Measurements from ENCODE around the gene C9orf72.

The C9orf72 gene

GRCh38 chr9:27599102-27599869 is 26.0 kb upstream of the C9orf72 start:
- FAIRE-seq (no peak), DNase-seq (ENCODE audit: insufficient read length) (no peak)
- TF ChIP-seq TAF1 (IDR thresholded peaks at IDR 0.05; ENCODE audit: borderline replicate concordance, low read depth, low read length) (no peak), POLR2AphosphoS5 (IDR thresholded peaks at IDR 0.05; ENCODE audit: low read depth, low read length) (no peak), POLR2A (IDR thresholded peaks at IDR 0.05; ENCODE audit: low read depth, low read length) (no peak)

- DNase-seq (ENCODE audit: insufficient read length), result no peak
- TF ChIP-seq POLR2AphosphoS5 (IDR thresholded peaks at IDR 0.05; ENCODE audit: low read depth, low read length) (no peak), POLR2A (IDR thresholded peaks at IDR 0.05; ENCODE audit: low read depth, low read length) (no peak), TAF1 (IDR thresholded peaks at IDR 0.05; ENCODE audit: borderline replicate concordance, low read depth, low read length) (no peak)
- FAIRE-seq, result no peak
Observed at GRCh38 chr9:27595733-27596132, 22.5 kb upstream of the C9orf72 start.

GRCh38 chr9:27591672-27592071 is 18.4 kb upstream of the C9orf72 start:
- TF ChIP-seq POLR2AphosphoS5 (IDR thresholded peaks at IDR 0.05; ENCODE audit: low read depth, low read length) (no peak), POLR2A (IDR thresholded peaks at IDR 0.05; ENCODE audit: low read depth, low read length) (no peak), TAF1 (IDR thresholded peaks at IDR 0.05; ENCODE audit: borderline replicate concordance, low read depth, low read length) (no peak)
- FAIRE-seq, result no peak
- DNase-seq (ENCODE audit: insufficient read length), result no peak

GRCh38 chr9:27591093-27591492 is 17.8 kb upstream of the C9orf72 start:
- no peak for FAIRE-seq

GRCh38 chr9:27590651-27591050 is 17.4 kb upstream of the C9orf72 start:
- DNase-seq (ENCODE audit: insufficient read length) (no peak), FAIRE-seq (no peak)
- no peak for TF ChIP-seq POLR2A (IDR thresholded peaks at IDR 0.05; ENCODE audit: low read depth, low read length)
- TF ChIP-seq TAF1 (IDR thresholded peaks at IDR 0.05; ENCODE audit: borderline replicate concordance, low read depth, low read length), result no peak
- TF ChIP-seq POLR2AphosphoS5 (IDR thresholded peaks at IDR 0.05; ENCODE audit: low read depth, low read length), result no peak

More at GRCh38 chr9:27591093-27591492, 17.8 kb upstream of the C9orf72 start:
- no peak for DNase-seq (ENCODE audit: insufficient read length)
- TF ChIP-seq TAF1 (IDR thresholded peaks at IDR 0.05; ENCODE audit: borderline replicate concordance, low read depth, low read length), result no peak
- no peak for TF ChIP-seq POLR2A (IDR thresholded peaks at IDR 0.05; ENCODE audit: low read depth, low read length)
- TF ChIP-seq POLR2AphosphoS5 (IDR thresholded peaks at IDR 0.05; ENCODE audit: low read depth, low read length), result no peak

GRCh38 chr9:27589462-27589861 is 16.2 kb upstream of the C9orf72 start:
- FAIRE-seq (no peak), DNase-seq (ENCODE audit: insufficient read length) (no peak)
- no peak for TF ChIP-seq POLR2AphosphoS5 (IDR thresholded peaks at IDR 0.05; ENCODE audit: low read depth, low read length)
- no peak for TF ChIP-seq TAF1 (IDR thresholded peaks at IDR 0.05; ENCODE audit: borderline replicate concordance, low read depth, low read length)
- no peak for TF ChIP-seq POLR2A (IDR thresholded peaks at IDR 0.05; ENCODE audit: low read depth, low read length)

- DNase-seq (ENCODE audit: insufficient read length) (no peak), FAIRE-seq (peak; percentile 24)
- TF ChIP-seq TAF1 (IDR thresholded peaks at IDR 0.05; ENCODE audit: borderline replicate concordance, low read depth, low read length), result no peak
- TF ChIP-seq POLR2AphosphoS5 (IDR thresholded peaks at IDR 0.05; ENCODE audit: low read depth, low read length), result no peak
- no peak for TF ChIP-seq POLR2A (IDR thresholded peaks at IDR 0.05; ENCODE audit: low read depth, low read length)
Observed at GRCh38 chr9:27586304-27586703, 13.0 kb upstream of the C9orf72 start.

GRCh38 chr9:27584931-27585330 is 11.7 kb upstream of the C9orf72 start:
- TF ChIP-seq POLR2A (IDR thresholded peaks at IDR 0.05; ENCODE audit: low read depth, low read length) (no peak), POLR2AphosphoS5 (IDR thresholded peaks at IDR 0.05; ENCODE audit: low read depth, low read length) (no peak), TAF1 (IDR thresholded peaks at IDR 0.05; ENCODE audit: borderline replicate concordance, low read depth, low read length) (no peak)
- no peak for DNase-seq (ENCODE audit: insufficient read length)
- FAIRE-seq, result no peak

- no peak for FAIRE-seq
- no peak for DNase-seq (ENCODE audit: insufficient read length)
- TF ChIP-seq POLR2AphosphoS5 (IDR thresholded peaks at IDR 0.05; ENCODE audit: low read depth, low read length) (no peak), POLR2A (IDR thresholded peaks at IDR 0.05; ENCODE audit: low read depth, low read length) (no peak), TAF1 (IDR thresholded peaks at IDR 0.05; ENCODE audit: borderline replicate concordance, low read depth, low read length) (no peak)
Observed at GRCh38 chr9:27582794-27583193, 9.5 kb upstream of the C9orf72 start.

- DNase-seq (ENCODE audit: insufficient read length) (no peak), FAIRE-seq (no peak)
- no peak for TF ChIP-seq POLR2AphosphoS5 (IDR thresholded peaks at IDR 0.05; ENCODE audit: low read depth, low read length)
- TF ChIP-seq POLR2A (IDR thresholded peaks at IDR 0.05; ENCODE audit: low read depth, low read length), result no peak
- no peak for TF ChIP-seq TAF1 (IDR thresholded peaks at IDR 0.05; ENCODE audit: borderline replicate concordance, low read depth, low read length)
Observed at GRCh38 chr9:27581826-27582225, 8.5 kb upstream of the C9orf72 start.

GRCh38 chr9:27573634-27574590 is 631 bp upstream of the C9orf72 start:
- DNase-seq (ENCODE audit: insufficient read length) (peak; percentile 46), FAIRE-seq (peak; percentile 99)
- TF ChIP-seq POLR2A (IDR thresholded peaks at IDR 0.05; ENCODE audit: low read depth, low read length) (peak; percentile 63), TAF1 (IDR thresholded peaks at IDR 0.05; ENCODE audit: borderline replicate concordance, low read depth, low read length) (no peak), POLR2AphosphoS5 (IDR thresholded peaks at IDR 0.05; ENCODE audit: low read depth, low read length) (peak; percentile 68; the same call in 1 of the 2 replicates)

Data from GM12892 (cell line).